SK-N-SH treated with all-trans-retinoic acid at 6 μM for 48 hours (cell line): ENCODE measurements around the gene LARGE1.

ENCODE experiments used
- ATAC-seq: fragments of 200-7000 bp; cut with Tn5 transposase; 3 replicates; pipeline ENCODE4 v1.9.1; 2020; ENCODE audit warnings: mild to moderate bottlenecking, moderate library complexity
- ARNTL ChIP-seq: fragments of 450-650 bp; formaldehyde crosslinking; IDR thresholded peaks from 2 replicates; pipeline ENCODE4 v1.5.0; 2020; ENCODE audit warnings: low read depth, mild to moderate bottlenecking, moderate library complexity, borderline replicate concordance
- BACH2 ChIP-seq: fragments of 250-450 bp; sonication (Bioruptor Pico); IDR thresholded peaks from 2 replicates; pipeline ENCODE4 v1.9.0; 2021; ENCODE audit warnings: mild to moderate bottlenecking, borderline replicate concordance
- CREB5 ChIP-seq: fragments of 250-450 bp; sonication (Bioruptor Pico); IDR thresholded peaks from 2 replicates; pipeline ENCODE4 v1.5.1; 2020; ENCODE audit warnings: low read depth, mild to moderate bottlenecking, moderate library complexity
- CSDC2 ChIP-seq: fragments of 250-450 bp; sonication (Bioruptor Pico); IDR thresholded peaks from 2 replicates; pipeline ENCODE4 v1.5.0; 2020; ENCODE audit warnings: mild to moderate bottlenecking, moderate library complexity
- ESRRG ChIP-seq: fragments of 250-450 bp; sonication (Bioruptor Pico); IDR thresholded peaks from 2 replicates; pipeline ENCODE4 v1.6.1; 2021; ENCODE audit warnings: mild to moderate bottlenecking
- ISL1 ChIP-seq: fragments of 250-450 bp; sonication (Bioruptor Pico); IDR thresholded peaks from 2 replicates; pipeline ENCODE4 v2.1.2; 2022; ENCODE audit warnings: mild to moderate bottlenecking, moderate library complexity
- OSR1 ChIP-seq: fragments of 250-450 bp; sonication (Bioruptor Pico); IDR thresholded peaks from 2 replicates; pipeline ENCODE4 v1.8.0; 2022; ENCODE audit warnings: moderate library complexity, mild to moderate bottlenecking, inconsistent platforms
- POU6F1 ChIP-seq: fragments of 250-450 bp; sonication (Bioruptor Pico); IDR thresholded peaks from 2 replicates; pipeline ENCODE4 v1.8.0; 2021; ENCODE audit warnings: low read depth, mild to moderate bottlenecking, moderate library complexity, borderline replicate concordance
- PPARA ChIP-seq: fragments of 250-450 bp; sonication (Bioruptor Pico); IDR thresholded peaks from 2 replicates; pipeline ENCODE4 v1.5.0; 2020; ENCODE audit warnings: mild to moderate bottlenecking, borderline replicate concordance
- RARB ChIP-seq: fragments of 250-450 bp; sonication (Bioruptor Pico); IDR thresholded peaks from 2 replicates; pipeline ENCODE4 v1.8.0; 2021; ENCODE audit warnings: mild to moderate bottlenecking, moderate library complexity
- SNAI2 ChIP-seq: fragments of 250-450 bp; sonication (Bioruptor Pico); IDR thresholded peaks from 2 replicates; pipeline ENCODE4 v1.5.0; 2020; ENCODE audit warnings: mild to moderate bottlenecking, moderate library complexity
- TCF4 ChIP-seq: fragments of 250-450 bp; sonication (Bioruptor Pico); IDR thresholded peaks from 2 replicates; pipeline ENCODE4 v1.8.0; 2021; ENCODE audit warnings: mild to moderate bottlenecking, moderate library complexity, borderline replicate concordance
- TOX ChIP-seq: fragments of 250-450 bp; sonication (Bioruptor Pico); IDR thresholded peaks from 2 replicates; pipeline ENCODE4 v1.8.0; 2021; ENCODE audit warnings: mild to moderate bottlenecking, moderate library complexity, borderline replicate concordance
- ZC3H10 ChIP-seq: fragments of 250-450 bp; sonication (Bioruptor Pico); IDR thresholded peaks from 2 replicates; pipeline ENCODE4 v1.5.1; 2021; ENCODE audit warnings: mild to moderate bottlenecking, moderate library complexity
- ZFP30 ChIP-seq: fragments of 450-650 bp; formaldehyde crosslinking; IDR thresholded peaks from 2 replicates; pipeline ENCODE4 v1.5.0; 2022; ENCODE audit warnings: mild to moderate bottlenecking, moderate library complexity
- ZNF565 ChIP-seq: fragments of 450-650 bp; formaldehyde crosslinking; conservative IDR thresholded peaks from 2 replicates; pipeline ENCODE4 v1.5.0; 2020; ENCODE audit warnings: low read depth, mild to moderate bottlenecking, moderate library complexity
- ZNF70 ChIP-seq: fragments of 450-650 bp; formaldehyde crosslinking; IDR thresholded peaks from 2 replicates; pipeline ENCODE4 v1.5.0; 2020; ENCODE audit warnings: mild to moderate bottlenecking, moderate library complexity
- ZNF8 ChIP-seq: fragments of 450-650 bp; formaldehyde crosslinking; IDR thresholded peaks from 2 replicates; pipeline ENCODE4 v1.5.0; 2020; ENCODE audit warnings: mild to moderate bottlenecking, moderate library complexity
- TF ChIP-seq, protein P1 (sequence below): fragments of 250-450 bp; sonication (Bioruptor Pico); IDR thresholded peaks from 2 replicates; pipeline ENCODE4 v1.5.1; 2021; ENCODE audit warnings: mild to moderate bottlenecking, moderate library complexity
- TF ChIP-seq, protein P2 (sequence below): fragments of 250-450 bp; sonication (Bioruptor Pico); IDR thresholded peaks from 2 replicates; pipeline ENCODE4 v1.8.0; 2020; ENCODE audit warnings: mild to moderate bottlenecking, moderate library complexity, borderline replicate concordance
- TF ChIP-seq, protein P3 (sequence below): fragments of 250-450 bp; sonication (Bioruptor Pico); IDR thresholded peaks from 2 replicates; pipeline ENCODE4 v1.5.0; 2020; ENCODE audit warnings: mild to moderate bottlenecking, moderate library complexity

The LARGE1 gene

GRCh38 chr22:33710326-33710725 lies 209.9 kb downstream of the LARGE1 start:
- ATAC-seq: no peak
- TF ChIP-seq BACH2 (CRISPR knock-in tag): no peak
- TF ChIP-seq TOX (CRISPR knock-in tag): no peak
- no peak for TF ChIP-seq ZC3H10 (CRISPR knock-in tag)
- TF ChIP-seq, protein P1, sequence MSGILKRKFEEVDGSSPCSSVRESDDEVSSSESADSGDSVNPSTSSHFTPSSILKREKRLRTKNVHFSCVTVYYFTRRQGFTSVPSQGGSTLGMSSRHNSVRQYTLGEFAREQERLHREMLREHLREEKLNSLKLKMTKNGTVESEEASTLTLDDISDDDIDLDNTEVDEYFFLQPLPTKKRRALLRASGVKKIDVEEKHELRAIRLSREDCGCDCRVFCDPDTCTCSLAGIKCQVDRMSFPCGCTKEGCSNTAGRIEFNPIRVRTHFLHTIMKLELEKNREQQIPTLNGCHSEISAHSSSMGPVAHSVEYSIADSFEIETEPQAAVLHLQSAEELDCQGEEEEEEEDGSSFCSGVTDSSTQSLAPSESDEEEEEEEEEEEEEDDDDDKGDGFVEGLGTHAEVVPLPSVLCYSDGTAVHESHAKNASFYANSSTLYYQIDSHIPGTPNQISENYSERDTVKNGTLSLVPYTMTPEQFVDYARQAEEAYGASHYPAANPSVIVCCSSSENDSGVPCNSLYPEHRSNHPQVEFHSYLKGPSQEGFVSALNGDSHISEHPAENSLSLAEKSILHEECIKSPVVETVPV (CRISPR knock-in tag): no peak

DNA sequence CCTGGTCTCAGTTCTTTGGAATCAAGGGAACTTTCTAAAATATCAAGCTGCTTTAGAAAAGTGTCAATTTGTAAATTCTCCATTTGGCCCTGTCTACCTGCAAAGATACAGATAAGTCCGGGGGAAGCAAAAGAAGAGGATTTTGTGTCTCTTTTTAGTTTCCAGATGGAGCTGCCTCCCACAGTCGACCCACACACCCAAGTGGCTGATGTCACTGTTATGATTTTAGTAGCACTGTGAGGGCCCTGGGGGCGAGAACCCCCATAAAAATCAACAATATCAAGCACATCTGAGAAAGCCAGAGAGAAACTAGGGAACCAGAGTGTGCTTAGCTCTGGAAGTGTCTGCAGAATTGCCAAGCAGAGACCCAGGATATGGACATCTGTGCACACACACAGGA lies 212.7 kb downstream of the LARGE1 start:
- no peak for ATAC-seq
- TF ChIP-seq PPARA (no peak), ZFP30 (no peak), CREB5 (CRISPR knock-in tag) (no peak), TCF4 (CRISPR knock-in tag) (no peak), RARB (CRISPR knock-in tag) (no peak), ARNTL (no peak), POU6F1 (CRISPR knock-in tag) (no peak), ZNF565 (CRISPR knock-in tag) (no peak), OSR1 (CRISPR knock-in tag) (no peak), ZNF70 (CRISPR knock-in tag) (no peak), SNAI2 (no peak), ZNF8 (CRISPR knock-in tag) (no peak), ZC3H10 (CRISPR knock-in tag) (no peak), TOX (CRISPR knock-in tag) (no peak)
- TF ChIP-seq, protein P2, sequence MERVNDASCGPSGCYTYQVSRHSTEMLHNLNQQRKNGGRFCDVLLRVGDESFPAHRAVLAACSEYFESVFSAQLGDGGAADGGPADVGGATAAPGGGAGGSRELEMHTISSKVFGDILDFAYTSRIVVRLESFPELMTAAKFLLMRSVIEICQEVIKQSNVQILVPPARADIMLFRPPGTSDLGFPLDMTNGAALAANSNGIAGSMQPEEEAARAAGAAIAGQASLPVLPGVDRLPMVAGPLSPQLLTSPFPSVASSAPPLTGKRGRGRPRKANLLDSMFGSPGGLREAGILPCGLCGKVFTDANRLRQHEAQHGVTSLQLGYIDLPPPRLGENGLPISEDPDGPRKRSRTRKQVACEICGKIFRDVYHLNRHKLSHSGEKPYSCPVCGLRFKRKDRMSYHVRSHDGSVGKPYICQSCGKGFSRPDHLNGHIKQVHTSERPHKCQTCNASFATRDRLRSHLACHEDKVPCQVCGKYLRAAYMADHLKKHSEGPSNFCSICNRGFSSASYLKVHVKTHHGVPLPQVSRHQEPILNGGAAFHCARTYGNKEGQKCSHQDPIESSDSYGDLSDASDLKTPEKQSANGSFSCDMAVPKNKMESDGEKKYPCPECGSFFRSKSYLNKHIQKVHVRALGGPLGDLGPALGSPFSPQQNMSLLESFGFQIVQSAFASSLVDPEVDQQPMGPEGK (CRISPR knock-in tag): no peak

GRCh38 chr22:33706100-33706499 lies 214.2 kb downstream of the LARGE1 start:
- TF ChIP-seq SNAI2 (no peak), CSDC2 (CRISPR knock-in tag) (no peak), CREB5 (CRISPR knock-in tag) (no peak), ZFP30 (no peak), RARB (CRISPR knock-in tag) (no peak), ARNTL (no peak), BACH2 (CRISPR knock-in tag) (no peak), ZNF8 (CRISPR knock-in tag) (no peak), ESRRG (CRISPR knock-in tag) (no peak), PPARA (no peak), ZNF70 (CRISPR knock-in tag) (no peak), ISL1 (CRISPR knock-in tag) (no peak), POU6F1 (CRISPR knock-in tag) (no peak)
- TF ChIP-seq, protein P1 (CRISPR knock-in tag): no peak
- TF ChIP-seq, protein P3, sequence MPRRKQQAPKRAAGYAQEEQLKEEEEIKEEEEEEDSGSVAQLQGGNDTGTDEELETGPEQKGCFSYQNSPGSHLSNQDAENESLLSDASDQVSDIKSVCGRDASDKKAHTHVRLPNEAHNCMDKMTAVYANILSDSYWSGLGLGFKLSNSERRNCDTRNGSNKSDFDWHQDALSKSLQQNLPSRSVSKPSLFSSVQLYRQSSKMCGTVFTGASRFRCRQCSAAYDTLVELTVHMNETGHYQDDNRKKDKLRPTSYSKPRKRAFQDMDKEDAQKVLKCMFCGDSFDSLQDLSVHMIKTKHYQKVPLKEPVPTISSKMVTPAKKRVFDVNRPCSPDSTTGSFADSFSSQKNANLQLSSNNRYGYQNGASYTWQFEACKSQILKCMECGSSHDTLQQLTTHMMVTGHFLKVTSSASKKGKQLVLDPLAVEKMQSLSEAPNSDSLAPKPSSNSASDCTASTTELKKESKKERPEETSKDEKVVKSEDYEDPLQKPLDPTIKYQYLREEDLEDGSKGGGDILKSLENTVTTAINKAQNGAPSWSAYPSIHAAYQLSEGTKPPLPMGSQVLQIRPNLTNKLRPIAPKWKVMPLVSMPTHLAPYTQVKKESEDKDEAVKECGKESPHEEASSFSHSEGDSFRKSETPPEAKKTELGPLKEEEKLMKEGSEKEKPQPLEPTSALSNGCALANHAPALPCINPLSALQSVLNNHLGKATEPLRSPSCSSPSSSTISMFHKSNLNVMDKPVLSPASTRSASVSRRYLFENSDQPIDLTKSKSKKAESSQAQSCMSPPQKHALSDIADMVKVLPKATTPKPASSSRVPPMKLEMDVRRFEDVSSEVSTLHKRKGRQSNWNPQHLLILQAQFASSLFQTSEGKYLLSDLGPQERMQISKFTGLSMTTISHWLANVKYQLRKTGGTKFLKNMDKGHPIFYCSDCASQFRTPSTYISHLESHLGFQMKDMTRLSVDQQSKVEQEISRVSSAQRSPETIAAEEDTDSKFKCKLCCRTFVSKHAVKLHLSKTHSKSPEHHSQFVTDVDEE: no peak
- TF ChIP-seq, protein P2 (CRISPR knock-in tag): no peak

More at GRCh38 chr22:33706100-33706499, 214.2 kb downstream of the LARGE1 start:
- no peak for ATAC-seq
